GM10847 (cell line): ENCODE data around the gene NLRP5.

ENCODE experiments used
- POLR2A ChIP-seq: IDR thresholded peaks from 2 replicates; pipeline ENCODE4 v1.6.1; 2011; ENCODE audit not compliant: insufficient read length; ENCODE audit errors: extremely low read depth

NLRP5 gene

GRCh38 chr19:55986487-55986886, at the start of gene NLRP5:
TSS of gene NLRP5 (plus strand) at chr19:55986775.
- TF ChIP-seq POLR2A = no peak

GRCh38 chr19:55939206-55939605, 47.4 kb upstream of the NLRP5 start:
- TF ChIP-seq POLR2A = no peak

GRCh38 chr19:55940306-55940705, 46.3 kb upstream of the NLRP5 start:
- TF ChIP-seq POLR2A = no peak

GRCh38 chr19:55947532-55947931, 39.0 kb upstream of the NLRP5 start, which contains the start of gene NLRP8:
TSS of gene NLRP8 (plus strand) at chr19:55947832.
- no peak for TF ChIP-seq POLR2A

GRCh38 chr19:55956431-55956830, 30.1 kb upstream of the NLRP5 start:
- no peak for TF ChIP-seq POLR2A

GRCh38 chr19:55958356-55958755, 28.2 kb upstream of the NLRP5 start:
- no peak for TF ChIP-seq POLR2A

- no peak for TF ChIP-seq POLR2A
These were observed 26.4 kb upstream of the NLRP5 start for GRCh38 chr19:55959996-55960675.

- TF ChIP-seq POLR2A = no peak
These were observed 24.4 kb upstream of the NLRP5 start for GRCh38 chr19:55962186-55962585.

GRCh38 chr19:55973982-55974381, 12.6 kb upstream of the NLRP5 start:
- no peak for TF ChIP-seq POLR2A

- no peak for TF ChIP-seq POLR2A
These were observed 6.2 kb upstream of the NLRP5 start for GRCh38 chr19:55980415-55980814.

- no peak for TF ChIP-seq POLR2A
These were observed 1.3 kb upstream of the NLRP5 start for GRCh38 chr19:55985254-55985653.

GRCh38 chr19:55990831-55991230, 4.3 kb downstream of the NLRP5 start:
- TF ChIP-seq POLR2A = no peak

- TF ChIP-seq POLR2A = no peak
These were observed 6.9 kb downstream of the NLRP5 start for GRCh38 chr19:55993492-55993891.

- no peak for TF ChIP-seq POLR2A
These were observed 28.2 kb downstream of the NLRP5 start for GRCh38 chr19:56014765-56015164.

- no peak for TF ChIP-seq POLR2A
These were observed 29.2 kb downstream of the NLRP5 start for GRCh38 chr19:56015756-56016155.

- TF ChIP-seq POLR2A = no peak
These were observed 40.2 kb downstream of the NLRP5 start for GRCh38 chr19:56026769-56027168.

- no peak for TF ChIP-seq POLR2A
These were observed 67.0 kb downstream of the NLRP5 start for GRCh38 chr19:56053596-56053995.
